Stimulated activated CD4-positive, alpha-beta T cell treated with anti-CD3 and anti-CD28 coated beads, Interleukin-4, amount 100 ng/mL, for 24 hours (primary cell): ENCODE data around the gene GPC5.

Source experiments
- DNase-seq: peaks from one replicate; pipeline ENCODE4 v3.0.0-alpha.2; 2020

GPC5 gene

GRCh38 chr13:91464336-91464735 lies 65.9 kb downstream of the GPC5 start:
- no peak for DNase-seq

GRCh38 chr13:91467236-91467635 lies 68.8 kb downstream of the GPC5 start:
- no peak for DNase-seq

DNA sequence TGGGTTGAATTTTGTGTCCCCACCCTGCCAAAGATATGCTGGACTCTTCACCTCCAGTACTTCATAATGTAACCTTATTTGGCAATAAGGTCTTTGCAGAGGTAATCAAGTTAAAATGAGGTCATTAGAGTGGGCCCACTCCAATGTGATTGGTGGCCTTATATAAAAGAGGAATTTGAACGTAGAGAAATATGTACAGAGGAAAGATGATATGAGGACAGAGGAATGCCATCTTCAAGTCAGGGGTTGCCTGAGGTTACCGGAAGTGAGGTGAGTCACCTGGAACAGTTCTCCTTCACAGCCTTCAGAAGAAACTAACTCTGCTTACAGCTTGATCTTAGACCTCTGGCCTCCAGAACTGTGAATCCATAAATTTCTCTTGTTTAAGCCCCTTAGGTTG lies 69.9 kb downstream of the GPC5 start:
- no peak for DNase-seq

GRCh38 chr13:91470084-91470621 lies 71.7 kb downstream of the GPC5 start:
- no peak for DNase-seq

GRCh38 chr13:91470681-91471080 lies 72.3 kb downstream of the GPC5 start:
- DNase-seq, result no peak

GRCh38 chr13:91482427-91482826 lies 84.0 kb downstream of the GPC5 start:
- no peak for DNase-seq

DNA sequence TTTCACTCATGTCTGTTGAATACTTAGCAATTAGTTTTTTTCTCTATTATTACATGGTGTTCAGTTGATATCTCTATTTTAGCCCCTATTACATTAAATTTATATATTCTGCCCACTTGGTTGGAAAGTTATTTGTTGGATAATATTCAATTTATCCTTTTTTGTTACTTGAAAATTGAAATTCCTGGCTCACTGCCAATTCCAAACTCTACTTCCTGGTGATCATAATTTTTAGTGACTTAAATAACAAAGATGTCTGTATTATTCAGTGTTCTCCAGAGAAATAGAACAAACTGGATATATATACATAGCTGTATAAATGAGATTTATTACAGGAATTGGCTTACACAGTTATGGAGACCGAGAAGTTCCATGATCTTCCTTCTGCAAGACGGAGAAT lies 93.6 kb downstream of the GPC5 start:
- DNase-seq, result no peak

DNA sequence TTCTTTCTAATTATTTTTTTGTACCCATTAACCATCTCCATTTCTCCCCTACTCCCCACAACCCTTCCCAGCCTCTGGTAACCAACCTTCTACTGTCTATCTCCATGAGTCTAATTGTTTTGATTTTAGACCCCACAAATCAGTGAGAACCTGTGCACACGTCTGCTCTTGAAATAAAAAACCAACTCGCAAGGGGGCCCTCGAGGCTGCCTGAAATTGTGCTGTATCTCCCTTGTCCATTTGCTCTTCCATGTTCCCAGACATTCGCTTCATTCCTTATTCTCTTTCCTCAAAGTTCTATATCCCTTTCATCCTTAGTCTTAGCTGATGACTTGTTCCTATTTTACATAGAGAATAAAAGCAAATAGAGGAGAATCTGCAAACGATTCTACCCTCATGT lies 95.0 kb downstream of the GPC5 start:
- DNase-seq, result no peak

DNA sequence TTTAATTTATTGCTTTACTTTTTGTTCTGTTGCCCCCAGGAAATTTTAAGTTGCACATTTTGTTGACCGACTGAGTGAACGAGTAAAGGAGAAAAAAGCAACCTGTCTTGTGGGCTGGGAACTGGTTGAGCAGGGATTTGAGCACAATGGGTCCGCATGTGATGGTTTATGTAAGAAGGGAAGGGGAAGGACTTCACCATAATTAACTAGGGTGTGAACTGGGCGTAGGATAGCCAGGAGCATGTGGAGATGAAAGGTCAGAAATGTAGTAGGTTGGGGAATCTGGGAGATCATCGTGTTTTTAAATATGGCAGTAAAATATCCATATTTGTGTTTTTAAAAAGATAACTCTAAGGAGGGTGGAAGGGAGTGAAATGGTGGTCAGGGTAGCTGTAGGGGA lies 99.9 kb downstream of the GPC5 start:
- no peak for DNase-seq

DNA sequence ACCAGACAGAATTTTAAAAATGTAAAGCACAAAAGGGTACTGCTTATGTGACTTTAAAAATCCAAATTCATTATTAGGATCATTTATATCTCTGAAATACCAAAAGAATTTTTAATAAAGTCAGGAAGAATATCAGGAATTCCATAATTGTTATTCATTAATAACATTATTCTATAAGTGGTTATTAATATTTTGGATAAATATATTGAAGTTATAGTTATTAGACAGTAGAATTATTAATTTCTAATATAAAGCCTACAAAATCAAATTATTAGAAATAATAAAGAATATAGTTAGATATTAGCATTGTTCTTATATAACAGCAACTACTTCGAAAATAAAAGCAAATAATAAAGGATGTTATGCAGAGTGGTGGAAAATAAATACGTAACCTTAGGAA lies 105.8 kb downstream of the GPC5 start:
- no peak for DNase-seq

GRCh38 chr13:91506759-91507158 lies 108.3 kb downstream of the GPC5 start:
- no peak for DNase-seq

DNA sequence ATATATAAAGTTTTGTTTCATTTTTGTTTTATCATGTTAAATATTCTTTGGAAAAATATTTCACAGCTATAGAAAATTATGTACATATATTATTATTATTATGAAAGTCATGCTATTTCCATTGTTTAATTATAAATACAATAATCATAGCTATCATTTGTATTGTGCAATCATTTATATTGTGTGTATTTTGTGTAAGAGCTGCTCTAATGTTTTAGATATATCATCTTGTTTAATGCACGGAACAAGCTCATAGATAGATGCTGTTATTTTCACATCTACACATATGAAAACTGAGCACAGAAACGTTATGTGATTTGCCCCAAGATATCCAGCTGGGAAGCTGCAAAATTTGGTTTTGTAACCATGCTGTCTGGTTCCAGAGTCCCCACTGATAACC lies 111.6 kb downstream of the GPC5 start:
- no peak for DNase-seq

DNA sequence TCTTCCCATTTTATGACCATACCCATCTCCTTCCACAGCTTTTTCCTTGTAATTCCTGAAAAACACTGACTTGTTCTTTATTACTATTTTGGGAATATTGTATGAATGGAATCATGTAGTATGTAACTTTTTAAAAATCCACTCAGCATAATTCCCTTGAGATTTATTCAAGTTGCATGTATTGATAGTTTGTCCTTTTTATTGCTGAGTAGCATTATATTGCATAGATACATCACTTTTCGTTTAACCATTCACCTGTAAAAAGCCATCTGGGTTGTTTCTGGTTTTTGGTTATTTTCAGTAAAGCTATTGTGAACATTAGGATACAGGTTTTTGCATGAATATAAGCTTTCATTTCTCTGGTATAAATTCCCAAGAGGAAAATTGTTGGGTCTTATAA lies 115.4 kb downstream of the GPC5 start:
- no peak for DNase-seq

GRCh38 chr13:91516799-91517198 lies 118.4 kb downstream of the GPC5 start:
- DNase-seq, result no peak

GRCh38 chr13:91520952-91521351 lies 122.5 kb downstream of the GPC5 start:
- no peak for DNase-seq

- DNase-seq, result no peak
Observed at GRCh38 chr13:91523116-91523515, 124.7 kb downstream of the GPC5 start.

- no peak for DNase-seq
Observed at GRCh38 chr13:91526543-91527033, 128.2 kb downstream of the GPC5 start.

- no peak for DNase-seq
Observed at GRCh38 chr13:91529739-91530482, 131.5 kb downstream of the GPC5 start.

DNA sequence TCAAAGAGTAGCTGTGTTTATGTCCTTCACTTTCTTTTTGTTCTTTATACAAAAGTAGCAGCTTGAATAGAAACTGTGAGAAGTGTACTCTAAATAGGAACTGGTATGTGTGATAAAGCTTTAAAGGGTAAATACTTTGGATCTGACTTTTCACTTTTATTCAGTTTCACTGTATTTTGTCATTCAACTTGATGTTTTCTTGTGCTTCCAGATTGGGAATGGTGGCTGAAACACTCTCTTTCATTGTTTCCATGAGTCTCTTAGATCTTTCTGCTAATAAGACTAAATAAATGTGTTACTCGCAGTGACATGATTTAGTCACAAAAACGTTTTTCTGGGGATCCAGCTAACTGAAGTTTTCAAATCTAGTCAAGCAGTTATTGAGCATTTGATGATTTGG lies 133.2 kb downstream of the GPC5 start:
- DNase-seq, result no peak

- no peak for DNase-seq
Observed at GRCh38 chr13:91533354-91533753, 134.9 kb downstream of the GPC5 start.

GRCh38 chr13:91534996-91535395 lies 136.6 kb downstream of the GPC5 start:
- DNase-seq, result no peak

DNA sequence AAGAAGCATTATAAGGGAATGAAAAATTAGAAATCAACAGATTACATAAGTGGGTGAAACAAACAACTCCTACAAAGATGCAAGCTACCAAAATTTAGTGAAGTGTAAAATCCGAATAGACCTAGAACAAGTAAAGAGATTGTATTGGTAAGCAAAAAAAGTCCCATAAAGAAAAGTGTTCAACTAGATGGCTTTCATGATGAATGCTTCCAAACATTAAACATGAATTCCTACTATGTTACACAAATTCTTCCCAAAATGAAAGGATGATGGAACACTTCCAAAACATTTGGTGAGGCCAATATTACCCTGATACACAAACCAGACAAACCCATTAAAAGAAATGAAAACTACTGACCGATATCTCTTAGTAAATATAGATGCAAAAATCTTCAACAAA lies 139.0 kb downstream of the GPC5 start:
- no peak for DNase-seq

DNA sequence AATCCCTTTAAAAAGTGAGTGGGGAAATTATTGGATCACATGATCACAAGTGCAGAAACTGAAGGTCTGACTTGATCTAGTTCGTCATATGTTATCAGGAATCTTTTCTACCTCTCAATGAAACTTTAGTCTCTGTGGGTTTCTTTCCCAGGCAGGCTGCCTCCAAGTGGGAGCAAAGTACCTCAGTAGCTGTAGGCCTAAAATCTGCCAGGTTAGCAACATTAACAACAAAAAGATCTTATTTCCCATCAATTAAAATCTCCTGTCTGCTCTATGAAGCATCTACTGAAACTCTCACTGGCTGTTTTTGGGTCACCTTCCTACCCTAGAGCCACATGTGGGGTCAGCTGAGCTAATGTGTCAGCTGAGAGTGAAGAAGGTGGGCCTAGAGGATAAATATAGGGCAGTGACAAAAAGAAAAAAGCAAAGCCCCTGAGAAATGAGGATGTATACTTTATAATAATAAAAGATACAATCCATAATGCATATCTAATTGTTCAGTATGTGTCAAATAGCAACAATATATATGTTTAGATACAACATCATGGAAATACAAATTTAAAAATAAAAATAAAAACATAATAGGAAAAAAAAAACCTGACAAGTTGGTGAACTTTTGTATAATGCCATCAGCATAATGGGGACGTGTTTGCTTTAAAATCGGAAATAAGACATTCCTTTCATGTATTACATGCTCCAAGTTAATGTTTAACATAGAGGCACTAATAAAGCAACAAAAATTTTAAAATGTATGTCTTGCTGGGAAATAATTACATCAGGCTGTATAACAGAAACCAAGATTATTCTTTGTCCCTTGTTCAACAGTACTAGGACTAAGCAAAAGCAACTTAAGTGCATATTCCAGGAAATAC lies 141.1 kb downstream of the GPC5 start:
- DNase-seq, result no peak

DNA sequence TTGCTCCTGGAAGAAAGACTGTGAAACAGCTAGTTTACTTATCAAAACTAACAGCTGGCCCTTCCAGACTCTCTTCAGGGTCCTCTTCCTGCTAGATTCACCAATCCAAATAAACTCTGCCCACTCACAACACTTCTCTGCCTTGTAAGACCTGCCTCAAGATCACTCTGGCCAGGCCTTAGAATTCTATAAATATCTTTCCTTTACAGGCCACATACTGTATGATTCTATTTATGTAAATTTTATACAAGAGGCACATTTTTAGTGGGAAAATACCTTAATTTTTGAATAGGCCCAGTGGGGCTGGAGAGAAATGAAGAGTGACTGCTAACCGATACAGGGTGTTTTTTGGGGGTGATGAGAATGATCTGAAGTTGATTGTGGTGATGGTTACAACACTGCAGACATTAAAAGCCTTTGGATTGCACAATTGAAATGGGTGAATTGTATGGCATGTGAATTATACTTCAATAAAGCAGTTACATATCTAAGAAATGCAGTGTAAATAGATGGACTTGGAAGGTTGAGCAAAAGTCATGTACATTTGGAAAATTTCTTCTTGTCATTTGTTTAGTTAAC lies 141.8 kb downstream of the GPC5 start:
- DNase-seq, result no peak
